ENCODE measurements around the gene HAUS5.
A peak's percentile ranks its signal among the peaks of the same experiment; 100 is the strongest.

HAUS5 gene

DNA sequence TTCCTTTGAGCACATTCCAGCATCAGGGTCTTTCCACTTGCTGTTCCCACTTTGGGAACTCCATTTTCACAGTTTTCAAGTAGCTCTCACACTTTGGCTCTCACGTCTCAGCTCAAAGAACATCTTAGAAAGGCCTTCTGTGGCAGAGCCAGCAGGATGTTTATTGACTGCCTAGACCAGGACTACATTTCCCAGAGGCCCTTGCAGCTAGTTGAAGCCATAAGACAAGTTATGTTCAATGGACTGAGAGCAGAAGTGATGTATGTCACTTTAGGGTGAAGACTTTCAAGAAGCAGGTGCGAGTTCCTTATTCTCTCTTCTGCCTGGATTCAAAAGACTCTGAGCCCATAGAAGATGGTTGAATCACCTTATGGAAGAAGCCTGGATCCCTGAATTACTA, 4.3 kb upstream of the HAUS5 start:
- peak; percentile 44 for DNase-seq

DNA sequence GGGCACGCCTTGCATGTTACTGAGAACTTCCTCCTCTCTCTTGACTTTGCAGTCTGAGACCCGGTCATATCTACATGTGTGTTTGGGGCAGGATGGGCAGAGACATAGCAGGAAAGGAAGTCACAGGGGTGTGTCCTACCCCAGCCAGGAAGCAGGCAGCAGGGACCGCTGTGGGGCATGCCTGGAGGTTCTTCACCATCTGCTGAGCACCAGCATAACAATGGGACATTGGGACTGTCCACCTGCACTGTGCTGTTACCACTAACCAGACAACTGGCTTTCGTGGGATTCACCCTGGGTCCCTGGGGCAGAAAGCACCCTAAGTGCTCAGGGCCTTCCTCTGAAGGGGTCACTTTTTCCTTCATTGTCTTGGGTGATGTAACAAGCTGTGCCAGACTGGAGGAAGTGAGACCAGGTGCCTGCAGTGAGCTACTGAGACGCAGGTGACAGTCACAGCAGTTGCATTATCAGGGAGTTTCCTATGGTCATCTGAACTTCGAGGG, 2.6 kb upstream of the HAUS5 start:
- peak; percentile 55 for DNase-seq

- no peak for DNase-seq
Measured at GRCh38 chr19:35612224-35612558, 344 bp upstream of the HAUS5 start.

- no peak for DNase-seq
Measured at GRCh38 chr19:35613574-35613973, 1.0 kb downstream of the HAUS5 start.

DNA sequence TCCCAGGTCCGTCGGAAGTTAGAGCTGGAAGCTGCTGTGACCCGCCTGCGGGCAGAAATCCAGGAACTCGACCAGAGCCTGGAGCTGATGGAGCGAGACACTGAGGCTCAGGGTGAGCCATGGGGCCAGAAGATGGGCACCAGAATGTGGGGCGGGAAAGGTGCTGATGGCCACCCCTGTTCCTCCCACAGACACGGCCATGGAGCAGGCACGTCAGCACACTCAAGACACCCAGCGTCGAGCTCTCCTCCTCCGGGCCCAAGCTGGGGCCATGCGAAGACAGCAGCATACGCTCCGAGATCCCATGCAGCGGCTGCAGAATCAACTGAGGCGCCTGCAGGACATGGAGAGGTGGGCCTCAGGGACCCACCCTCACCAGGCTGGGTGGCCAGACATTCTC, 2.5 kb downstream of the HAUS5 start:
- no peak for DNase-seq

- DNase-seq = no peak
Measured at GRCh38 chr19:35618857-35619256, 6.3 kb downstream of the HAUS5 start.

DNA sequence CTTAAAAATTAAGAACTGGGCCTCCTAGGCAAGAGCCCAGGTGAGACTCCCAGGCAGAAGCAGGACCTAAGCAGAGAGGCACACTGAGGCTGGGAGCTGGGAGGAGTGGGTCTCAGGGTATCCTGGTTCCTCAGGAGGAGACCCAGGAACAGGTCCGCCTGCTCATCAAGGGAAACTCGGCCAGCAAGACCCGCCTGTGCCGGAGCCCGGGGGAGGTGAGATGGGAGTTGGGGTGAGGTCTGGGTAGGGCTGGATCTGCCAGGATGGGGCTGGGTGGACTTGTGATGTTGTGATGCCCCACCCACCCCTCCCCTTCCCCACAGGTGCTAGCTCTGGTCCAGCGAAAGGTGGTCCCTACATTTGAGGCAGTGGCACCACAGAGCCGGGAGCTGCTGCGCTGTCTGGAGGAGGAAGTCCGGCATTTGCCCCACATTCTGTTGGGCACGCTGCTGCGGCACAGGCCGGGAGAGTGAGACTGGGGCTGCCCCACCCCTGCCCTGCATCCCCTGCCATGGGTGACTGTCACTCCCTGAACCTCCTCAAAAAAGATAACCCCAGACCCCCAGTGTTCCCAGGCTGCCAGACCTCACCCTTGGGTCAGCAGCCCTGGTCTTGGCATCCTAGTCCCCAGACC, 6.9 kb downstream of the HAUS5 start:
- no peak for DNase-seq

GRCh38 chr19:35620001-35620400, 7.5 kb downstream of the HAUS5 start:
- no peak for DNase-seq

- DNase-seq = no peak
Measured at GRCh38 chr19:35621708-35622107, 9.2 kb downstream of the HAUS5 start.

- DNase-seq = no peak
Measured at GRCh38 chr19:35622750-35623149, 10.2 kb downstream of the HAUS5 start.

DNA sequence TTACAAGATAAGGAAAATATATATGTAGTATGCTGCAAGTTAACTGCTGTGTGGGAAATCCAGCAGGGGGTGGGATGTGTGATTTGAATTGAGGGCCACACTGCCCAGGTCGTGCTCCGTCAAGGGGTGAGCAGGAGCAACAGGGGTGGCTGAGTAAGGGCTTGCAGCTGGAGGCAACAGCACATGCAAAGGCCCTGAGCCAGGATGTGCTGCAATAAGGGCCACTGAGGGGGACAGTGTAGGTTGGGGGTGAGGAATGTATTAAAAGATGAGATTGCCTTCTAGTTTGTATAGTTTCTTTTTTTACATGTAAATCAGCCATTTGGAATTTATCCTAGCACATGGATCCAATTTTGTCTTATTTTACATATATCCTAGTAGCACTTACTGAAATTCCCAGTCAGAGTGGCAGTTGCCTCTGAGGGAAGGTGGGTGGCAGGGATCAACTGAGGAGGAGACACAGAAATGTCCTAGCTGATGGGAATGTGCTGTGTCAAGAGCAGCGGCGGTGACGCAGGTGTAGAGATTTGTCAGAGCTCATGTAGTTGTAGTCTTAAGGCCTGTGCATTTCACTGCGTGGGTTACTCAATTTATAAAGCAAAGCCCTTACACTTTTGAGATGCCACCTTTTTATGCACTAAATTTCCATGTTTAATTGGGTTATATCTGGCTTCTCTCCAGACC, 10.9 kb downstream of the HAUS5 start:
- DNase-seq = no peak

- no peak for DNase-seq
Measured at GRCh38 chr19:35628264-35628564, 15.7 kb downstream of the HAUS5 start.

DNA sequence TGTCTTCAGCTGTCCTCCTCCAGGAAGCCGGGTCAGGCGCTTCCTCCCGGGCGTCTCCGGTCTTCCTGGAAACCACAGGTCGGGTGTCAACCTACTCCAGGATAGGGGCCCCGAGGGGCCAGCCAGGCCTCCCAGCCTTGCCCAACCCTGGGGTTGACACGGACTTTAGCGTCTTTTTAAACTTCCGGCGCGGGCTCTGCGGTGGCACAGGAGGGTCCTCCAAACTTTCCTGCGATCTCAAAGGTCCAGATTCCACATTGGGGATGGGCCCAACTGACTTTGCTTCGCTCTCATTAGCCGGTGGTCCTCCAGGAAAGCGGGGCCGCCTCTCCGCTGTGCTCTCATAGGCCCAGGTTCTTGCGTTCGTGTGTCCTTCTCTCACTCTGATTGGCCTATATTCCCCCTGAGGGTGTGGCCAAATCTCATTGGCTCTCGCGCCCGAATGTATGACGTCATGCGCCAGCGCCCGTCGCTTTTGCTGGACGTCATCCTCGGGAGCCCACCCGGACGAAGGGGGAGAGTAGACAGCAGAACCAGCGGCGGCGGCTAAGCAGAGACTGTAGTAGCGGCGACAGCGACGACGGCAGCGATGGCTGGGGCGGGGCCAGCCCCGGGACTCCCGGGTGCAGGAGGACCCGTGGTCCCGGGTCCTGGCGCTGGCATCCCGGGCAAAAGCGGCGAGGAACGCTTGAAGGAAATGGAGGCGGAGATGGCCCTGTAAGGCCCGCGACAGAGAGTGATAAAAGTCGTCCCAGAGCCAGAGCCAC, 16.2 kb downstream of the HAUS5 start, which contains the start of gene RBM42:
Gene RBM42 (plus strand): TSS at position 472 of the 767 bp plus-strand sequence. CDS start 118 bp downstream, at position 590.
- peak; percentile 100 for DNase-seq

DNA sequence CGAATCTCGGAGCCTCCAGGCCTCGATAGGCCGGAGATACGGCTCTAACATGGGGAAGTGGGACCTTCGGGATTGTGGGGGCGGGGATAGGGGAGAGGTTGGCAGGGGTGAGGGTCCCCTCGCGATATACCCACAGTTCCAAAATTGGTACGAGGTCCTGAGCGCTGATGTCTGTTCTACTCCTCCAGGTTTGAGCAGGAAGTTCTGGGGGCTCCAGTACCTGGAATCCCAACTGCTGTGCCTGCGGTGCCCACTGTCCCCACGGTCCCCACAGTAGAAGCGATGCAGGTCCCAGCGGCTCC, 16.7 kb downstream of the HAUS5 start:
- DNase-seq = no peak

DNA sequence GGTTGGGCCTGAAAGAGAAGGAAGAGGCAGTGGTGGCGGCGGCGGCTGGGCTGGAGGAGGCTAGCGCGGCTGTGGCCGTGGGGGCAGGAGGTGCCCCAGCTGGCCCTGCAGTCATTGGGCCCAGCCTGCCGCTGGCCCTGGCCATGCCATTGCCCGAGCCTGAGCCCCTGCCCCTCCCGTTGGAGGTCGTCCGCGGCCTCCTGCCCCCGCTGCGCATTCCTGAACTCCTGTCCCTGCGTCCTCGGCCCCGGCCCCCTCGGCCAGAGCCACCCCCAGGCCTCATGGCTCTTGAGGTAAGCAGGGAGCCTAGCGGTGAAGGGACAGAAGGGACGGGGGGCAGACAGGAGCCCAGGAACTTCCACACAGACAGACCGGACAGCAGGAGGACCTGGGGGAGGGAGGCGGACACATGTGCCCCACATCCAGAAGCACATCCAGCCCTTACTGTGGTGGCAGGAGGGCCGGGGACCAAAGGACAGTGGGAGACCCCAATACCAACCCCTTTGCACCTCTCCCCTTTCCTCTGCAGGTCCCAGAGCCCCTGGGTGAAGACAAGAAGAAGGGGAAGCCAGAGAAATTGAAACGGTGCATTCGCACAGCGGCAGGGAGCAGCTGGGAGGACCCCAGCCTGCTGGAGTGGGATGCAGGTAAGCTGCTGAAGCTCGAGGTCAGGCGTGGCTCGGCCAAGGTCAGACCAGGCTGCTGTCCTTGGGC, 21.3 kb downstream of the HAUS5 start:
- DNase-seq = no peak

GRCh38 chr19:35636651-35637050, 24.1 kb downstream of the HAUS5 start:
- no peak for DNase-seq

GRCh38 chr19:35637165-35637564, 24.6 kb downstream of the HAUS5 start:
- DNase-seq = no peak

DNA sequence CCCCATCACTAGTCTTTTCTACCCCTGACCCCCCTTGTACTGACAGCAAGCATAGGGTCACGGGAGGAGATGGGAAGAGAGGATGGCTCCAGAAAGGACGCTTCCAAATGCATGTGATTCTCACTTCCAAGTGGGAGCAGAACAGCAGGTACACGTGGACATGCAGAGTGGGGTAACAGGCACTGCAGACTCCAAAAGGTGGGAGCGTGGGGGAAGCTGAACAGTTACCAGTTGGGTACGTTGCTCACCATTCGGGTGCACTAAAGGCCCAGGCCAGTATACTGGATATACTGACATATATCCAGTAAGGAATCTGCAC, 26.7 kb downstream of the HAUS5 start:
- DNase-seq = no peak

DNA sequence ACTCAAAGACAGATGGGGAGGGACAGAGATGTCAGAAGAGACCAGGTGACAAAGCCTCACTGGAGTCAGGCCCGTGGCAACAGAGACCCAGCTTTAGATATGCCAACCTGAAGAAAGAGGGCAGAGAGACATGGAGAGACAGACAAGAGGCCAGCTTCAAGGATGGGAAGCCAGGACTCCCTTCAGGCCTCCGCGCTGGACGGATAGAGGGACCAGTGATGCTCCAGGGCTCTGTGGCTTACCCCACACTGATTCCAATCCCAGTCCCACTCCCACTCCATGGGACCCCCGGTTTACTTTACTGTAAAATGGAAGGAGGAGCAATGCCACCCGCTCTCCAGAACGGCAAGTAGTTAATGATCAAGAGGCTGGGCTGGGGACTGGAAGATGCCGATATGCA, 27.3 kb downstream of the HAUS5 start:
- no peak for DNase-seq

- peak; percentile 73 for DNase-seq
Measured at GRCh38 chr19:35641515-35642151, 29.1 kb downstream of the HAUS5 start, which contains the start of gene ETV2. Gene ETV2 (plus strand): TSS chr19:35641745. CDS start chr19:35642461, 716 bp downstream.

GRCh38 chr19:35642312-35642711, 29.8 kb downstream of the HAUS5 start:
- no peak for DNase-seq

DNA sequence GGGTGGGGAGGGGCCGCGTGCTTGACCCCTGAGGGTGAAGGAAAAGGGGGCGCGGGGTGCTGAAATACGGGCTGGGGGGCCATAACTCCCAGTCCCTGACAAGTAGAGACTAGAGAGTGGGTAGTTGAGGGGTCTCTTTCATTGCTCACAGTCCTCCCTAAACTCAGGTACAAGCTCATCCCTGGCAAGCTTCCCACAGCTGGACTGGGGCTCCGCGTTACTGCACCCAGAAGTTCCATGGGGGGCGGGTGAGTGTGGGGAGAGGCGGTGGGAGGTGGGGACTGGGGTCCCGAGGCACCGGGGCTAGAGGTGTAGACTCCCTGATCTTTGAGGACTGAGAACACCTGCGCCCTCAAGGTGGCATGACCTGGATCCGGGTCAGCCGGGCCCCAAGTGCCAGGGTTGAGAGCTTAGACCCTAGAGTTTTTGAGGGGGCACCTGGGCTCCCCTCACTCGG, 30.3 kb downstream of the HAUS5 start:
- DNase-seq = peak; percentile 19
